Spleen (tissue), 7 donors: ENCODE data around the gene PCDH19.

ENCODE experiments used
- POLR2A ChIP-seq, 3 donors: fragments of 450-650 bp; IDR thresholded peaks; one replicate each; pipeline ENCODE4 v1.5.1; 2017; ENCODE audit warnings: antibody characterized with exemption in 3 of 3, mild to moderate bottlenecking in 1 of 3
- POLR2AphosphoS5 ChIP-seq, 3 donors: sonication (generic); formaldehyde crosslinking; IDR thresholded peaks; one replicate each; pipeline ENCODE4 v1.5.1; 2017; ENCODE audit warnings: antibody characterized with exemption in 3 of 3
- TF ChIP-seq, protein P1 (sequence below), 11 experiments: fragments of 200-600 bp in 7 of 11; fragments of 450-650 bp in 4 of 11; sonication (generic) in 4 of 11; IDR thresholded peaks in 8 of 11; conservative IDR thresholded peaks in 3 of 11; 1 replicate in 7 of 11; 2 replicates in 4 of 11; pipeline versions ENCODE4 v1.4.0 to v1.8.0; 2016 to 2021; ENCODE audit warnings: antibody characterized with exemption in 11 of 11, inconsistent platforms in 4 of 11, mild to moderate bottlenecking in 1 of 11
- donor health status: DM: no; HTN: no; CAD: no; lungs with moderate emphysema.
- donor health status: DM: no; HTN: no; CAD: no.
- donor health status: DM: no; HTN: no; CAD: no.

DNA sequence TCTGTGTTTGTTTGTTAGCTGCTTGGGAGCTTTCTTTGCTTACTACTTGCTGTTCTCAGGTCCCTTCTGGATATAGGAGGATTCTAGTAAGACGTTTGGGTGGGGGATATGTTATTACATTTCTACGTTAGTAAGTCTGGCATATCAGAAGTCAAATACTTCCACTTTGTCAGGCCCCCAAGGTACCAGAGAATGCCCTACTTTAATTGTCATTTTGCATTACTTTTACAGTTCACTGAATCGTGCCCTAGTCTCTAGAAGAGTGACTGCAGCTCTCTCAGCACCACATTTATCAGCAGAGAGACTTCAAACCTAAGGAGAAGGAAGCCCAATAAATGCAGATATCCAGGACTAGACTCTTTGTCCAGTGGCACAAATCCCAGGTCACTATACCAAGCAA, 54.4 kb downstream of the PCDH19 start:
- no peak for TF ChIP-seq POLR2AphosphoS5 (IDR thresholded peaks at IDR 0.05)
- TF ChIP-seq POLR2A (IDR thresholded peaks at IDR 0.05): no peak
- TF ChIP-seq, protein P1, sequence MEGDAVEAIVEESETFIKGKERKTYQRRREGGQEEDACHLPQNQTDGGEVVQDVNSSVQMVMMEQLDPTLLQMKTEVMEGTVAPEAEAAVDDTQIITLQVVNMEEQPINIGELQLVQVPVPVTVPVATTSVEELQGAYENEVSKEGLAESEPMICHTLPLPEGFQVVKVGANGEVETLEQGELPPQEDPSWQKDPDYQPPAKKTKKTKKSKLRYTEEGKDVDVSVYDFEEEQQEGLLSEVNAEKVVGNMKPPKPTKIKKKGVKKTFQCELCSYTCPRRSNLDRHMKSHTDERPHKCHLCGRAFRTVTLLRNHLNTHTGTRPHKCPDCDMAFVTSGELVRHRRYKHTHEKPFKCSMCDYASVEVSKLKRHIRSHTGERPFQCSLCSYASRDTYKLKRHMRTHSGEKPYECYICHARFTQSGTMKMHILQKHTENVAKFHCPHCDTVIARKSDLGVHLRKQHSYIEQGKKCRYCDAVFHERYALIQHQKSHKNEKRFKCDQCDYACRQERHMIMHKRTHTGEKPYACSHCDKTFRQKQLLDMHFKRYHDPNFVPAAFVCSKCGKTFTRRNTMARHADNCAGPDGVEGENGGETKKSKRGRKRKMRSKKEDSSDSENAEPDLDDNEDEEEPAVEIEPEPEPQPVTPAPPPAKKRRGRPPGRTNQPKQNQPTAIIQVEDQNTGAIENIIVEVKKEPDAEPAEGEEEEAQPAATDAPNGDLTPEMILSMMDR (IDR thresholded peaks at IDR 0.05 in 8 of 11, conservative IDR thresholded peaks at IDR 0.05 in 3 of 11): no peak
